Transverse colon (tissue), 3 donors: Measurements from ENCODE around the gene PUS7.
"Not testable (repeated sequence)": the region's sequence is repeated elsewhere in the genome, so short reads cannot be mapped to it uniquely, and the experiment has no call there.

Source experiments
- CTCF ChIP-seq, 5 experiments: fragments of 200-600 bp in 3 of 5; fragments of 450-650 bp in 2 of 5; sonication (generic) in 3 of 5; IDR thresholded peaks; 1 replicate in 2 of 5; 2 replicates in 3 of 5; pipeline ENCODE4 v1.5.1; 2016 to 2017; ENCODE audit warnings: antibody characterized with exemption in 5 of 5, inconsistent platforms in 3 of 5, mild to moderate bottlenecking in 2 of 5, moderate library complexity in 1 of 5
- EP300 ChIP-seq: sonication (generic); formaldehyde crosslinking; IDR thresholded peaks from one replicate; pipeline ENCODE4 v1.6.1; 2017; ENCODE audit warnings: antibody characterized with exemption, low read depth

- not testable (repeated sequence) for TF ChIP-seq CTCF (IDR thresholded peaks at IDR 0.05); EP300
These were observed 2.4 kb upstream of the PUS7 start for GRCh38 chr7:105524423-105524822.
